ENCODE data around the gene PPIF.

GRCh38 chr10:79323602-79324001 is 23.7 kb upstream of the PPIF start:
- TF ChIP-seq HDAC1 (CRISPR knock-in tag; IDR thresholded peaks at IDR 0.05), result no peak
- TF ChIP-seq ATF7-NPFF (CRISPR knock-in tag; IDR thresholded peaks at IDR 0.05; ENCODE audit: low read depth), result no peak
- no peak for TF ChIP-seq ATF2 (CRISPR knock-in tag; IDR thresholded peaks at IDR 0.05)
- no peak for TF ChIP-seq FOXK2 (IDR thresholded peaks at IDR 0.05)
- TF ChIP-seq, protein P1, sequence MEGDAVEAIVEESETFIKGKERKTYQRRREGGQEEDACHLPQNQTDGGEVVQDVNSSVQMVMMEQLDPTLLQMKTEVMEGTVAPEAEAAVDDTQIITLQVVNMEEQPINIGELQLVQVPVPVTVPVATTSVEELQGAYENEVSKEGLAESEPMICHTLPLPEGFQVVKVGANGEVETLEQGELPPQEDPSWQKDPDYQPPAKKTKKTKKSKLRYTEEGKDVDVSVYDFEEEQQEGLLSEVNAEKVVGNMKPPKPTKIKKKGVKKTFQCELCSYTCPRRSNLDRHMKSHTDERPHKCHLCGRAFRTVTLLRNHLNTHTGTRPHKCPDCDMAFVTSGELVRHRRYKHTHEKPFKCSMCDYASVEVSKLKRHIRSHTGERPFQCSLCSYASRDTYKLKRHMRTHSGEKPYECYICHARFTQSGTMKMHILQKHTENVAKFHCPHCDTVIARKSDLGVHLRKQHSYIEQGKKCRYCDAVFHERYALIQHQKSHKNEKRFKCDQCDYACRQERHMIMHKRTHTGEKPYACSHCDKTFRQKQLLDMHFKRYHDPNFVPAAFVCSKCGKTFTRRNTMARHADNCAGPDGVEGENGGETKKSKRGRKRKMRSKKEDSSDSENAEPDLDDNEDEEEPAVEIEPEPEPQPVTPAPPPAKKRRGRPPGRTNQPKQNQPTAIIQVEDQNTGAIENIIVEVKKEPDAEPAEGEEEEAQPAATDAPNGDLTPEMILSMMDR (CRISPR knock-in tag; IDR thresholded peaks at IDR 0.05), result no peak
- no peak for TF ChIP-seq RFX5 (IDR thresholded peaks at IDR 0.05; ENCODE audit: low read depth, low read length)
- TF ChIP-seq KLF16 (CRISPR knock-in tag; IDR thresholded peaks at IDR 0.05), result no peak
- no peak for TF ChIP-seq ZNF3 (CRISPR knock-in tag; IDR thresholded peaks at IDR 0.05)
- no peak for TF ChIP-seq BRCA1 (CRISPR knock-in tag; IDR thresholded peaks at IDR 0.05)

Data from HepG2 (cell line).